NCI-H2227 (cell line): ENCODE measurements around the gene IL1F10.

ENCODE experiments used
- DNase-seq: peaks from one replicate; lab custom pipeline; 2025; ENCODE audit not compliant: unreplicated experiment; lab: John Stamatoyannopoulos, UW

Gene IL1F10

DNA sequence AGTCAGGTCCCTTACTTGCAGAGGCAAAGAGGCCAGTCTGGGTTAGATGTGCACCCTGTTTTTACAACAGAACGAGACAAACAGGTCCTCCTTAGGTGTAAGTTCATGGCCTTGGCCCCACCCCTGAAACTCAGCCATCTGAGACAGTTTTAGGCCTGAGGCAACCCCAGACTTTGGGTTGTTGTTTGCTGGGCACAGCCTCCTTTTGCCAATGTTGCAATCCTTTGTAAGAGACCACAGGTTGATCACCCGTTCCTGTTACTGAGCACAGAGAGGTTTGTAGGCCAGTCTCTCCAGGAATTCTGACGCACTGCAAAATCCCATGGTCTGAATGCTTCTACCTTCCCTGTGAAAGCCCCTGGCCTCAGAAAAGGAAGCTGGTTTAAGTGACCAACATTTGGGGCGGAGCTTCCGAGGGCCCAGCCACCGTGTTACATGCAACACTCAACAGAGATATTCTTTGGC lies 44.1 kb downstream of the IL1F10 start:
- no peak for DNase-seq

DNA sequence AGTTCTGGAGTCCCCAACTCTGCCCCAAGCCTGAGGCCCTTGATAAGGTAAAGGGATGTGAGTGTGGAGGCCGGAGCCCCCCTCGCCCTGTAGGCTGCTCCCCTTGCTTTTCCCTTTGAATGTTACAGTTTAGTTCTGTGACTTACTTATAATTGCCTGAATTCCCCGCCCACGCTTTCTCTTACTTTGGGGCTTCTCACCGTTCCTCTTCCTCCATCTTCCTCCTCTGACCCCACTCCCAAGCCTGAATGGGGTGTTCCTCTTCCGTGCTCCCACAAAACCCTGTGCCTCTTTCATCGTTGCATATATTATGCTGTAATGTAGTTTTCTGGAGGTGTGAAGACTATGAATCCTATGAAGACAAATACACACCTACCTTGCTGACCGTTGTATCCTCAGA lies 44.7 kb downstream of the IL1F10 start:
- no peak for DNase-seq

DNA sequence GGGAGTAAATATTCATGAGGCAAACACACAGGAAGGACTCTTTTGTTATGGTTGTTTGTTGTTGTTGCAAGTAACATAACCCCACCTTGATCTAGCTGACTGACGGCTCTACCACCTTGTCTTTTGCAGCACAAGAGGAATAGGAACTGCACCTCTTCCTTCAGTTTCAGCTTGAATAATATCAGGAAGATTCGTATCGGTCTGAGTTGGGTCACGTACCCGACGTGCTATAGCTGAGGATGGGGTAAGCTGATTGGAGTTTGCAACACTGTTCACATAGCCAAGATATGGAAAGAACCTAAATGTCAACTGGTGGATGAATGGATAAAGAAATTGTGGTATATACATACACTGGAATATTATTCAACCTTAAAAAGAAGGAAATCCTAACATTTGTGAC lies 45.1 kb downstream of the IL1F10 start:
- no peak for DNase-seq

DNA sequence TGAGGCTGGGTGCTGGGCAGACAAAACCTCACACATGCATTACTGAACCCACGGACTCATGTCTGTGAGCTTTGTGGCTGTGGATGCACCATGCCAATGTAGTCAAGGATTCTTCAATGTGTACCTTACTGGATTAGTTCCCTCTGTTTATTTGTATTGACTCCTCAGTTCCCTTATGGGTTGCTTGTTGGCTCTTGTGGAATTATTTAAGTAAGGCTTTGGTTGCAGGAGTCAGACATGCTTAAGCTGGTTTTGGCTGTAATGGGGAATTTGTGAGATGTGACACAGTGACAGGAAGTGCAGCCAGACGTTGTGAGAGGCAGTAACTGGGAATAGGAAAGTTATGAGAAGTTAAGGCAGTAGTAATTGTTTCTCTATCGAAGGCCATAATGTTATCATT lies 46.0 kb downstream of the IL1F10 start:
- DNase-seq = no peak

DNA sequence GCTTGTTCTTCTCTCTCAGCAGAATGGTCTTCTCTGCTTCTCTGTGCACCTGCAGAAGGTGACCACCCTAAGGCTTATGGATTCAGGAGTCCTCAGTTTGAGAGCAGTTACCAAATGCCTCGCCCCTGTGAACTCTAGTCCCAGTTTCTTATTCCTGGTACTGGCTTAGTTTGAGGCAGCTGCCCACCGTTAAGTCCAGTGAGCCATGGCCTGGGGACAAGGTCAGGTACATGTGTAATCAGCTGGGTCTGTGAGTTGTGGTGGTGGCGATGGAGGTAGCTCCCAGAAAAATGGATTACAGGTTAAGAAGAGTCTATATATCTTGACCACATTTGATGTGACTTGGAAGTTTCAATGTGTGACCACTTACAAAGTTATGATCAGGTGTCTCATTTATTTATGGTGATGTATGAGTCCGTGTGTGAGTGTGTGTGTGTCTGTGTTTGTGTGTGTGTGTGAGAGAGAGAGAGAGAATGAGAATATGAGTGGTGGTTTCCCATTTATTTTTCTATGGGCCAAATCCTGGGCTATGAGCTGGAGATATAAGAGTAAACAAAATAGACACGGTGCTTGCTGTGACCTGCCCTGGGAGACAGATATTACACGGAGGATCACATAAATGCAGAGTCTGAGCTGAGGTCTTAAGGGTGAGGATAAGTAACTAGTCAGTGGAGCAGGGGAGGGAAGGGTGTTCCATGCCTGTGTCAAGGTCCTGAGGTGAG lies 46.6 kb downstream of the IL1F10 start:
- no peak for DNase-seq

DNA sequence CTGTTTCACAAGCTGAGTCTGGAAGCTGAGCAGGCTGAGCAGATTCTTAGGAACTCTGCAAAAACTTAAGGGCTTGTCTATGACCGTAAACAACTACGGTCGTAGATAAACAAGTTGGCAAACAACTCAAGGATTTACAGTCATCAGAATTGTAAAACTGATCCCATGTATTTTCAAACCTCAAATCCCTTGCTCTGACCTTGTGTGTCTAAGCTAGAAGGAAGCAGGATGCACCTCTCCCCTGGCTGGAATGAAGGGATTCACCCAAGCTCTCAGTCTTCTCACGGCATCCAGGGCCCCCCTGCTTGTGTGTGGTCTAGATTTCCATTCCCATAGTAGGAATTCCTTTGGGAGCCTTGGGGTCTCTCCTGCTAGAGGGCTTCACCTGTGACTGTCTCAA lies 47.2 kb downstream of the IL1F10 start:
- no peak for DNase-seq

DNA sequence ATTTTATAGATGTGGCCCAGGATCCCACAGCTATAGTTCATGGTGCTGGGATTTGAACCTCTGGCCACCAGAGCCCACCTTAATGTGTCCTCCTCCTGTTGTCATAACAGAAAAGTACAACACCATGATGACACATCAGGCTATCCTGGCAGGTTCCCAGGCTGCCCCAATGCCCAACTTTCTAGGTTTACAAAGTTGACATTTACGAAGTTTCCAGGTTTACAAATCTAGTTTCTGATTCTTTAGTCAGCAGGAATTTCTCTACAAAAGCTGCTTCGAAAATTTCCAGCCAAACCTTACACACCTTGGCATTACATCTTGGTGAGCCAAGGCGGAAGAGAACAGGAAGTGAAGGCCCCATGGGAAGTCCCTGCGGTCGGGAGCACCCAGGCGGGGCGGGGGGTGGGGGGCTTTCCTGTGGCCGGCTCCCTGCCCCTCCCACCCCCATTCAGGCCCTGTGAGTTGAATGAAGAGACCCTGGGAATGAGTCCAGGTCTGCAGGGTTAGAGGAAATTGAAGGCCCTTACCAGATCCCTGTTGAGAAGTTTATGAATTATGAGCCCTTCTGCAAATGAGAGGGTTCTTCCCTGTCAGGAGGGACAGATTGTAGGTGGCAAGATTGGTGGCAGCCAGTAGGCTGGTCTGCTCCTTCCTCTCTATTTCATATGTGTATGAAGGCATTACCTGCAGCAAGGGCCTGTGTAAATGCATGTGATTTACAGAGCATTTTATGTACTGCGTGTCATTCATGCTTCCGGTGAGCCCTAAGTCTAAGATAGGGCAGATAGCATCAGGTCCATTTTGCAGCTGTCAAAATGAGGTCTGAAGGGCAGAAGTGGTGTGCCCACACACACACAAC lies 48.6 kb downstream of the IL1F10 start:
- no peak for DNase-seq

DNA sequence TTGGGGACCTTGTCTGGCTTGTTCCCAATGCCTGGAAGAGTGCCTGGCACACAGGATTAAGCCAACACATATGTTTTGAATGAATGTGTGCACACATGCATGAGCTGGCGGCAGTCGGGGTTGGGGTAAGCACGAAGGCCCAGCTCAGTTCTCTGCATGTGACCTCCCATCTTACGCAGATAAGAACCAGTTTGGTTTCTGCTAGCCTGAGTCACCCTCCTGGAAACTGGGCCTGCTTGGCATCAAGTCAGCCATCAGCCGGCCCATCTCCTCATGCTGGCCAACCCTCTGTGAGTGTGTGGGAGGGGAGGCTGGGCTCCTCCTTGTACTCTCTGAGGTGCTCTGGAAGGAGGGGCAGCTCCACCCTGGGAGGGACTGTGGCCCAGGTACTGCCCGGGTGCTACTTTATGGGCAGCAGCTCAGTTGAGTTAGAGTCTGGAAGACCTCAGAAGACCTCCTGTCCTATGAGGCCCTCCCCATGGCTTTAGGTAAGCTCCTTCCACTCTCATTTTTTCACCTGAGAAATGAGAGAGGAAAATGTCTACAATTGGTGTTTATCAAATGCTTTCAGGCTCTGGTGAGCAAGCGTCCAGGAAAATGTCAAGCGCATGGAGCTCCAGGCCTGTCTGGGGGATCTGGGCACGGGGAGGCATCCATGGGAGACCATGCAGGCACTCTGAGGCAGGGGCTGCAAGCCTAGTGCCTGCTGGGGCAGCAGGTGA lies 49.9 kb downstream of the IL1F10 start:
- no peak for DNase-seq

DNA sequence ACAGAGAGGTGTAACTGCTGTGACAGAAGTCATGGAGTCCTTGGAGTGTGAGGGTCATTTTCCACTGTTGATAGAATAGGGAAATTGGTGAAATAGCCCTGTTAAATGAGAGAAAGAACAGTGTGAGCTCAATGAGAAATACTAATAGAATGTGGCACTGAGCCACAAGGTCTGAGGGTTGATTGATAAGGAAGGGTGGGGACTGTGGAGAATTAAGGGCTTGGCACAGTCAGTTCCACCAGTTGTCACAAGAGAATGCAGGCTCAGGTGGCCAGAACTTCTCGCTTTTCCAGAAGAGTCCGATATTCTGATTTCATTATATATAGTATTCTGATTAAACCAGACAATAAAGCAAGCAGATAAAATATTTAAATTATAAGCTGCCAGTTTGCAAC lies 50.5 kb downstream of the IL1F10 start:
- DNase-seq = no peak

DNA sequence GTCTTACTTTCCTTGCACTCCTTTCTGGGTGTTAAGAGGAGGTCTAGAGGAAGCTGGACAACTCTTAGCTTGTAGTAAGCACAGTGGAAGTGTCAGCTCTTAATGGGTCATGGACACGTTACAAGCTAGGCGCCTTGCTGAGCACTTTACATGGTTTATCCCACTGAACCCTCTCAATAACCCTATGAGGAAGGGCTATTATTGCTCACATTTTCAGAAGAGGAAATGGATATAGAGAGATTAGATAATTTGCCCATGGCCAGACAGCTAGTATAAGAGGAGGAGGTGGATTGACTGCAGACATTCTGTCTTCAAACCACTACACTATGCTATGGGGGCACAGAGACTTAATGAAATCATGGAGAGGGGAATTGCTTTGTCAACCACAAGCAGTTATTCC lies 51.3 kb downstream of the IL1F10 start:
- no peak for DNase-seq

DNA sequence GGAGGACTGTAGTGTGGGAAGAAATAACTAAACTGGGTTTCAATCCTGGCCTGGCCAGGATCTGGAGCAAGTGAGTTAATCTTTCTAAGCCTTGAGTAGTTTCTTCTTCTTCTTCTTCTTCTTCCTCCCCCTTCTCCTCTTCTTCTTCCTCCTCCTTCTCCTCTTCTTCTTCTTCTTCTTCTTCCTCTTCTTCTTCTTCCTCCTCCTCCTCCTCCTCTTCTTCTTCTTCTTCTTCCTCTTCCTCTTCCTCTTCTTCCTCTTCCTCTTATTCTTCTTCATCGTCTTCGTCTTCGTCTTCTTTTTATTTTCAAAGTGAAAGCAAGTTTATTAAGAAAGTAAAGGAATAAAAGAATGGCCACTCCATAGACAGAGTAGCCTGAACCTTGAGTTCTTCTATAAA lies 53.1 kb downstream of the IL1F10 start:
- no peak for DNase-seq

DNA sequence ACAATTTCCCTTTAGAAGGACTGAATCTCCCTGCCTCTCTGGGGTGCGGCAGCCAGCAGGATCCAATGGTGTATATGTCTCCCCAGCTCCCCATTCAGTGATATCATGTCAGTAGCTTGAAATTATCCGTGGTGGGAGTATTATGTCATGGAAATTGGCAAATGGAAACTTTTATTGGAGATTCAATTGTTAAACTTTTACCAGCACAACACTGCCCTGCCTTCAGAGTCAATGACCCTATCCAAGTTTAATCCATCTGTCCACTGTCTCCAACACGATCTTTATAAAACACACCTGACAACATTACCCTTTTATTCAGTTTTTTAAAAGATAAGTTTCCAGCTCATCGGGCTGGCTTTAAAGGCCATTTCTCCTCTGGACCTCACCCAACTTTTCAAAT lies 54.6 kb downstream of the IL1F10 start:
- no peak for DNase-seq

DNA sequence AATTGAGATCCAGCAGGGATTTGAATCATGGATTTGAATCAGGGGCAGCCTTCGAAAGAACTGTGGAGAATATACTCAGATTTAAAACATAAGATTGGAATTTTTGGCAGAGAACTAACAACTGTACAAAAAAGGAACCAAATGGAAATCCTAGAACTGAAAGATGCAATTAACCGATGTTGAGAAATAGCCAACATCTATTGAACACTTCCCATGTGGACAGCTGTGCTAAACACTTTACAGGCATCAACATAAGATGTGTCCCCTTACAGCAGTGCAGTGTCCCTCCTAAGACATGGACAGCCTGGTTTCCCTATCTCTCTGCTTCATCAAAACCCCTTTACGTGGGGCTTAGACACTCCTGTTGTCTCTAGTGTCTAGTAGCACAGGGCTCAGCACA lies 56.0 kb downstream of the IL1F10 start:
- DNase-seq = no peak

DNA sequence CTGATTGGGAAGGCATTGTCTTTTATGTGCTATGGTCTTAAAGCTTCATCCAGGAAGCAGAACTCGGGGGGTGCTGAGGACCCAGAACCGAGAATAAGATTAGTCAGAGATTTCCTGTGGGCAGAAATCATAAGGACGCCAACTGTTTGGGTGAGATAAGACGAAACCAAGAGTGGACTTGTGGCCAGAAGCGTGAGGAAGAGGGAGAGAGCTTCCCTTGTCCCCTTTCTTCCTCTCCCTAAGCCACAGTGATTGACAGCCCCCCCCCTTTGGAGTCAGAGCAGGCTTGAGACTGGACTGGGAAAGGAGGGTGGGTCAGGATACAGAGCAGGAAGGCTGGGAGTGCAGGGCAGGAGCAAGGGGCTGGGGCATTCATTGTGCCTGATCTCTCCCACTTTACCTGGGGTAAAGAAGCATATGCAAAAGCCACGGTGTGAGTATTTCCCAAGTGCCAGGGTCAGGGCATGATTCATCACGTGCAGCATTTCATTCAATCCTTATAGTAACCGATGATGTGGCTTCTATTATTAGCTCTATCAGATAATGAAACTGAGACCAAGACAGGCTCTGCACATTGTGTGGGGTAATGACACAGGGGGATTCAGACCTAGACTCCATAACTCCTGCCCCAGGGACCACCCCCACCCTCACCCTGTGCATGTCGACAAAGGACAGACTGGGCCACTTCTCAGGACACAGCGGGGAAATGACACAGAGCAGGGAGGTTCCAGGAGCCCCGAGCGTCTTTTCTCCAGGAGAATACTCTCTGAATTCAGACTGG lies 56.6 kb downstream of the IL1F10 start:
- DNase-seq = no peak
